Type B pancreatic cell (in vitro differentiated cells): Measurements from ENCODE around the gene ALDH4A1. TPM values are rescaled to one million over a fixed set of nuclear protein-coding genes. Genes with fewer than 3 reads are reported as not detected.
A peak's percentile ranks its signal among the peaks of the same experiment; 100 is the strongest.

ENCODE experiments used
- DNase-seq: peaks from one replicate; pipeline ENCODE4 v3.0.0; 2021; ENCODE audit warnings: mixed read lengths; ENCODE audit not compliant: unreplicated experiment; ENCODE audit errors: extremely low spot score
- H3K27ac Mint-ChIP-seq: 2 replicates; pipeline ENCODE4 v1.8.0; 2021; ENCODE audit warnings: mild to moderate bottlenecking, mixed read lengths
- H3K27me3 Mint-ChIP-seq: 2 replicates; pipeline ENCODE4 v1.8.0; 2021; ENCODE audit warnings: mixed read lengths
- H3K36me3 Mint-ChIP-seq: 2 replicates; pipeline ENCODE4 v1.8.0; 2021; ENCODE audit warnings: mixed read lengths
- H3K4me1 Mint-ChIP-seq: one replicate; pipeline ENCODE4 v1.8.0; 2021; ENCODE audit warnings: mixed read lengths; ENCODE audit not compliant: unreplicated experiment
- H3K4me3 Mint-ChIP-seq: 2 replicates; pipeline ENCODE4 v1.8.0; 2021; ENCODE audit warnings: mild to moderate bottlenecking, mixed read lengths
- H3K9me3 Mint-ChIP-seq: 2 replicates; pipeline ENCODE4 v1.8.0; 2021; ENCODE audit warnings: mixed read lengths
- total RNA-seq: library from RNA; stranded (reverse); gene quantifications from 2 replicates; pipeline ENCODE4 v1.2.1, GENCODE V29; 2021; ENCODE audit warnings: low replicate concordance
- TF ChIP-seq, protein P1 (sequence below): fragments of 200-600 bp; sonication (generic); conservative IDR thresholded peaks from 2 replicates; pipeline ENCODE4 v1.5.0; 2021; ENCODE audit warnings: antibody characterized with exemption, mild to moderate bottlenecking

ALDH4A1 gene
- total RNA-seq, 1 donor from 2014 or later = 26.7 TPM

DNA sequence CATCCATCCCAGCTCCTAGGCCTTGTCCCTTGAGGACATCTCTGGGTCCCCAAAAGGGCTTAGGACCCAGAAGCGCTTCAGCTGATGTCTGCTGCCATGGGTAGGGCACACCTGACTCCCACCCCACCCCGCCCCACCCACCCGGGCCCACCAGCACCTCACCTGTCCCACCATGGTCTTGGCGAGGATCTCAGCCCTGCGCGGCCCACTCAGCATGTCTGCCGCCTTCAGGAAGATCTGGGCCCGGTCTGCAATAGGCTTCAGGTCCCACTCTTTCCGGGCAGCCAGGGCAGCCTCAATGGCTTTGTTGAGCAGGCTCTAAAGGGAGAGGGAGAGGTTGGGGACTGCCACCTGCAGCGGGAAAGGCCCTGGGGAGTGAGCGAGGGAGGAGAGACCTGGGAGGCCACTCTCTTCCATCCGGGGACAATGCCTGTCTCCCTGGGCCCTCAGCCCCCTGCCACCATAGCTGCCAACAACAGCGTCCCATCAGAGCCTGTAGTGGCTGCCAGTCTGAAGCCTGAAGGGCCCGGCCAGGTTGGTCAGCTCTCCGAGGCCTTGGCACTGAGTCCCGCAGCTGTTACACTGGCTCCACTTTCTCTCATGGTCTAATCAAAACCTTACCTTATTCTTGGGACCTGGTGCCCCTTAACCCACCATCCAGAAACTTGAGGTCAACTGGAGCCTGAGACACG is 16.9 kb downstream of the ALDH4A1 start:
- Mint-ChIP-seq H3K4me3 (no peak overlapping the region), H3K9me3 (no peaks in the 10 kb centered on the region), H3K27ac (no peak overlapping the region), H3K36me3 (no peaks in the 10 kb centered on the region), H3K4me1 (no peaks in the 10 kb centered on the region), H3K27me3 (no peaks in the 10 kb centered on the region)
- TF ChIP-seq, protein P1, sequence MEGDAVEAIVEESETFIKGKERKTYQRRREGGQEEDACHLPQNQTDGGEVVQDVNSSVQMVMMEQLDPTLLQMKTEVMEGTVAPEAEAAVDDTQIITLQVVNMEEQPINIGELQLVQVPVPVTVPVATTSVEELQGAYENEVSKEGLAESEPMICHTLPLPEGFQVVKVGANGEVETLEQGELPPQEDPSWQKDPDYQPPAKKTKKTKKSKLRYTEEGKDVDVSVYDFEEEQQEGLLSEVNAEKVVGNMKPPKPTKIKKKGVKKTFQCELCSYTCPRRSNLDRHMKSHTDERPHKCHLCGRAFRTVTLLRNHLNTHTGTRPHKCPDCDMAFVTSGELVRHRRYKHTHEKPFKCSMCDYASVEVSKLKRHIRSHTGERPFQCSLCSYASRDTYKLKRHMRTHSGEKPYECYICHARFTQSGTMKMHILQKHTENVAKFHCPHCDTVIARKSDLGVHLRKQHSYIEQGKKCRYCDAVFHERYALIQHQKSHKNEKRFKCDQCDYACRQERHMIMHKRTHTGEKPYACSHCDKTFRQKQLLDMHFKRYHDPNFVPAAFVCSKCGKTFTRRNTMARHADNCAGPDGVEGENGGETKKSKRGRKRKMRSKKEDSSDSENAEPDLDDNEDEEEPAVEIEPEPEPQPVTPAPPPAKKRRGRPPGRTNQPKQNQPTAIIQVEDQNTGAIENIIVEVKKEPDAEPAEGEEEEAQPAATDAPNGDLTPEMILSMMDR = no peak
- DNase-seq = no peak

DNA sequence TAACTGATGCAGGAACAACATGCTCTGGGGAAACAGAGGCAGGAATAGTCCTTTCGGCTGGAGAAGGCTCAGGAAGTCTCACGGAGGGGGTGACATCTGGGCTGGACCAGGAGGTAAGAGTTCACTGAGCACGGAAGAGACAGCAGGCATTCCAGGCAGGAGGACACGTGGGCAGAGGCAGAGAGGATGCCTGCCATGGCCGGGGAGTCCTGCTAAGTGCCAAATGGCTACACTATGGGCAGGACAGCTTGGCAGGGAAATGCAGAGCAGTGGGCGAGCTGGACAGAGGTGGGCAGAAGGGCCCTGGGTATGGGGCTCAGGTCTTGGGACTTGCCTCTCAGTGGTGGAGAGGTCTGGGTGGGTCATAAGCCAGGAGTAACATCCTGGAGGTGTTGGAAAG is 17.6 kb downstream of the ALDH4A1 start:
- no peaks in the 10 kb centered on the region for H3K4me1 Mint-ChIP-seq
- no peaks in the 10 kb centered on the region for H3K9me3 Mint-ChIP-seq
- TF ChIP-seq, protein P1 = no peak
- no peaks in the 10 kb centered on the region for H3K27me3 Mint-ChIP-seq
- H3K4me3 Mint-ChIP-seq = no peak overlapping the region
- no peak overlapping the region for H3K27ac Mint-ChIP-seq
- no peak for DNase-seq
- H3K36me3 Mint-ChIP-seq = no peaks in the 10 kb centered on the region

DNA sequence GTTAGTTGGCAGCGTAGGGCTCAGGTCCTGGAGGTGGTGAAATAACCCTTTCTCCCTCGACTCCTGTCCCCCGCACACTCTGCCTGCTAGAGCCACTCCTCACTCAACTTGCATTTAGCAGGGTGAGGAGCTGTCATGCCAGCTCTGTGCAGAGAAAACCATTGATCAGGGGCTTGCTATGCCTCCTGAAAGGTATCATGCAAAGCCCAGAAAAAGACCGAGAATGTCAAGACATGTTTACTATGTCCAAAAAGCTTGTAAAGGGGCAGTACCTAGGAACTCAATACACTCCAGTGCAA is 18.0 kb downstream of the ALDH4A1 start:
- H3K27ac Mint-ChIP-seq = no peak overlapping the region

DNA sequence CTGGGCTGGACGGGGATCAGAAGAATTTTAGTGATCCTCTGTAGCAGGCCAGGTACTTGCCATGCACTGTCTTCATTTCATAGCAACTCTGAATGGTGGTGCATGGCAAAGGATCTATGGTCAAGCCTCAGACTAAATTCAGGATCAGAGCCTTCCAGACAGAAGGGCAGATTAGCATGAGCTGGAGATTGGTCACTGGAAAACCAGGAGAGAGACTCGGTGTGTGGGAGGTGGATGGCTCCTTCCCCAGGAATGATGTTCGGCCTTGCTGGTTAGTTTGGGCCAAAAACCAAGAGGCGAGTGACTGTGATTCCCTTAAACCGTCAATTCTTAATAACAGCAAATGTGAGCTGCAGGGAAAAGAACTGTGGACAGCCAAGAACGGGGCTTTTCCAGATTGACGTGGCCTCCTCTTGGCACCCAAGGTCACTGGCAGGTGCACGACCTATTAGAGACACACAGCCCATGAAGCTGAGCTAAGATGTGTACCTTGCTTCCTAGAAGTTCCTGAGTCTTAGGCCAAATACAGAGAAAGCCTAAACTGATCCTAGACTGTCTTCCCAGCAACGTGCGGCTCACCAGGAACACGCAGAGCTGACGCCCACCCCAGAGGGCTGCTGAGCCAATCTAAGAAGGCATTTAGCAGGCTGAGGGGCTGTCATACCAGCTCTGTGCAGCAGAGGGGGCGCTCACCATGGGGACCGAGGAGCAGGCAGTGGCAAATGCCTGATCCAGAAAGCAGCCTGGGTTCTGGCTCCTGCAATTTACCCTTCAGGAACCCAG is 18.5 kb downstream of the ALDH4A1 start:
- H3K4me3 Mint-ChIP-seq = no peak overlapping the region
- no peaks in the 10 kb centered on the region for H3K27me3 Mint-ChIP-seq
- no peaks in the 10 kb centered on the region for H3K4me1 Mint-ChIP-seq
- no peaks in the 10 kb centered on the region for H3K9me3 Mint-ChIP-seq
- peak; percentile 82 for DNase-seq
- H3K36me3 Mint-ChIP-seq = no peaks in the 10 kb centered on the region
- H3K27ac Mint-ChIP-seq = no peak overlapping the region
- TF ChIP-seq, protein P1 = peak; percentile 89

More for the DNA sequence above, 18.0 kb downstream of the ALDH4A1 start:
- no peaks in the 10 kb centered on the region for H3K36me3 Mint-ChIP-seq
- no peaks in the 10 kb centered on the region for H3K9me3 Mint-ChIP-seq
- H3K4me3 Mint-ChIP-seq = no peak overlapping the region
- H3K4me1 Mint-ChIP-seq = no peaks in the 10 kb centered on the region
- no peak for DNase-seq
- TF ChIP-seq, protein P1 = peak; percentile 48
- H3K27me3 Mint-ChIP-seq = no peaks in the 10 kb centered on the region

DNA sequence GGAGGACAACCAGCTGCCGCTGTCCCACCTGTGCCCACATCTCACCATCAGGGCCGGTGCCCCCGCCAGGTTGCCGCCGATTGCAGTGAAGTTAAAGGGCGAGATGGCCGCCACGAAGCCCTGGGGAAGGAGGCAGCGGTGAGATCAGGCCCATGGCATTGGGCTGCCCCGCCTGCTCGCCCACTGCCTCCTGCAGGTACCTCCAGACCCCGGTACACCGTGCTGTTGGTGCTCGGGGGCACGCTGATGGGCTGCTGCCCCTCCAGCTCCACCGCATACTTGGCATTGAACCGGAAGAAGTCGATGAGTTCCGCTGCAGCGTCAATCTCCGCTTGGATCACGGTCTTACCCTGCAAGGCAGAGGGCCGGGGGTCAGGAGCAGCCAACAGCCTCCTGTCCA is 19.3 kb downstream of the ALDH4A1 start:
- Mint-ChIP-seq H3K4me1 (no peaks in the 10 kb centered on the region), H3K27me3 (no peaks in the 10 kb centered on the region), H3K9me3 (no peaks in the 10 kb centered on the region), H3K4me3 (no peak overlapping the region), H3K36me3 (no peaks in the 10 kb centered on the region), H3K27ac (no peak overlapping the region)
- TF ChIP-seq, protein P1 = no peak
- no peak for DNase-seq
